Frontal cortex (tissue), 4 donors: Measurements from ENCODE around the gene ATPAF1. TPM values are rescaled to one million over a fixed set of nuclear protein-coding genes. Genes with fewer than 3 reads are reported as not detected.
"Not testable (repeated sequence)": the region's sequence is repeated elsewhere in the genome, so short reads cannot be mapped to it uniquely, and the experiment has no call there.

Experiments used
- DNase-seq, 2 donors: peaks; one replicate each; pipeline ENCODE4 v3.0.0; 2012; ENCODE audit warnings: low spot score in 2 of 2
- FAIRE-seq: peaks from 2 replicates; lab custom pipeline; 2012; peaks lifted over from hg19 to GRCh38; lab: Jason Lieb, UNC
- total RNA-seq: library from RNA; depleted of rRNA; stranded (reverse); fragments of >200 nt; gene quantifications from one replicate; pipeline ENCODE4 v1.2.3, GENCODE V29; 2014
- donor health status: control.
- donor health status: control.
- donor health status: control.

ATPAF1 gene
- total RNA-seq, 1 donor from 2014 or later, result 31.4 TPM

- FAIRE-seq, result no peak
- DNase-seq, result no peak
Measured at GRCh38 chr1:46682064-46682463, 13.9 kb upstream of the ATPAF1 start.

GRCh38 chr1:46681333-46682034 lies 13.3 kb upstream of the ATPAF1 start:
- DNase-seq (no peak), FAIRE-seq (no peak)

GRCh38 chr1:46679789-46680573 lies 11.8 kb upstream of the ATPAF1 start:
- DNase-seq (no peak), FAIRE-seq (no peak)

GRCh38 chr1:46677339-46677738 lies 9.2 kb upstream of the ATPAF1 start:
- no peak for DNase-seq

GRCh38 chr1:46676531-46676930 lies 8.4 kb upstream of the ATPAF1 start:
- no peak for FAIRE-seq

More at GRCh38 chr1:46677339-46677738, 9.2 kb upstream of the ATPAF1 start:
- no peak for FAIRE-seq

GRCh38 chr1:46675549-46676314 lies 7.6 kb upstream of the ATPAF1 start:
- DNase-seq (no peak), FAIRE-seq (no peak)

More at GRCh38 chr1:46676531-46676930, 8.4 kb upstream of the ATPAF1 start:
- DNase-seq, result no peak

GRCh38 chr1:46673749-46674182 lies 5.6 kb upstream of the ATPAF1 start:
- FAIRE-seq, result no peak
- DNase-seq, result no peak

- DNase-seq (no peak), FAIRE-seq (no peak)
Measured at GRCh38 chr1:46672696-46673095, 4.5 kb upstream of the ATPAF1 start.

- DNase-seq, result no peak
- FAIRE-seq, result no peak
Measured at GRCh38 chr1:46671554-46671953, 3.4 kb upstream of the ATPAF1 start, which contains the start of gene TEX38. Gene TEX38, plus strand, starts transcription at chr1:46671854. Its CDS starts 81 bp downstream, at chr1:46671935.

GRCh38 chr1:46670134-46670533 lies 2.0 kb upstream of the ATPAF1 start:
- DNase-seq (no peak), FAIRE-seq (no peak)

GRCh38 chr1:46665983-46666382 lies 2.2 kb downstream of the ATPAF1 start:
- FAIRE-seq, result no peak
- DNase-seq, result no peak

GRCh38 chr1:46662919-46663318 lies 5.2 kb downstream of the ATPAF1 start:
- not testable (repeated sequence) for FAIRE-seq, DNase-seq

- not testable (repeated sequence) for DNase-seq, FAIRE-seq
Measured at GRCh38 chr1:46660116-46660515, 8.0 kb downstream of the ATPAF1 start.

- FAIRE-seq (no peak), DNase-seq (no peak)
Measured at GRCh38 chr1:46659307-46659870, 8.8 kb downstream of the ATPAF1 start.

GRCh38 chr1:46657775-46658174 lies 10.4 kb downstream of the ATPAF1 start:
- no peak for DNase-seq
- no peak for FAIRE-seq

GRCh38 chr1:46656643-46657042 lies 11.5 kb downstream of the ATPAF1 start:
- no peak for DNase-seq
- FAIRE-seq, result no peak

- FAIRE-seq (no peak), DNase-seq (no peak)
Measured at GRCh38 chr1:46655848-46656247, 12.3 kb downstream of the ATPAF1 start.

- DNase-seq, FAIRE-seq: not testable (repeated sequence)
Measured at GRCh38 chr1:46654698-46655097, 13.5 kb downstream of the ATPAF1 start.

GRCh38 chr1:46654012-46654411 lies 14.2 kb downstream of the ATPAF1 start:
- FAIRE-seq, result no peak

GRCh38 chr1:46653405-46653958 lies 14.7 kb downstream of the ATPAF1 start:
- no peak for DNase-seq
- FAIRE-seq, result no peak

More at GRCh38 chr1:46654012-46654411, 14.2 kb downstream of the ATPAF1 start:
- no peak for DNase-seq
